Measurements from ENCODE around the gene TCF4. TPM values are rescaled to one million over a fixed set of nuclear protein-coding genes. Genes with fewer than 3 reads are reported as not detected.

TCF4 gene
- total RNA-seq, 1 donor from 2014 or later, result 115 TPM

DNA sequence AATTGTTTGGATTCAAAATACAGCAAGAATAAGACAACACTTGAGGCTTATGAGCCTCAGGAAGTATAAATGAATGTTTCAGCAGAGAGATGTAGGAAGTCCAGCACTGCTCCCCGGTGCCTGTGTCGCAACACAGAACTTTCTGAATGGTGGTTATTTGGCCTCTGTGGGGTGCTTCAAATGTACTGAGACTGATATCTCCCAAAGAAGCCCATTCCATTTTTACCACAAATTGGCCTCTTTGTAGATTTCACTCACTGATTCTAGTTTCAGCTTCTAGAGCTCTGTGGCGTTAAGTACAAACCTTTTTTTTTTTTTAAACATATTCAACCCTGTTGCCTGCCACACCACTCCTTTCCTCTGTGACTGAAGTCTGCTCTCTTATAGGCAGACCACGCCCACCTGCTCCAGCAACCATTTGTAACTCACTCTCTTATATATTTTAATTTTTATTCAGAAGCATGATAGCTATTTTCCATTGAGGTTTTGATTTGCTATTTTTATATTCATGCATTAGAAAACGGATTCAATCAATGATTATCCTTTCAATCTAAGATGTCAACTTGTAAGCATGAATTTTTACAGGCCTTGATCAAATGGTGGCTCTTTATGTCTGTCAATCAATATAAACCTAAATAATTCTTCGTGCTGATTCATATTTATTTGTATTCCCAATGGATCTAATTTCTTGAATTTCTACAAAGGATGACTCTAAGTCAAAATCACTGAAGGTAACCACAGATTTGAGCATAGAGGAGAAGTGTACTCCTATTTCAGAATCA, 351.7 kb downstream of the TCF4 start:
- Histone ChIP-seq H3K4me3 (ENCODE audit: insufficient read depth, low read depth, low read length) (no peak overlapping the region), H3K36me3 (ENCODE audit: insufficient read depth, low read length) (peaks cover 19% of the 10 kb centered on the region), H3K79me2 (ENCODE audit: insufficient read depth, low read length) (no peaks in the 10 kb centered on the region), H3K4me2 (ENCODE audit: low read length) (no peak overlapping the region), H3K4me1 (ENCODE audit: insufficient read depth, low read length) (peaks cover 8% of the 10 kb centered on the region), H3K27me3 (ENCODE audit: insufficient read depth, low read length) (no peaks in the 10 kb centered on the region), H3K9me3 (ENCODE audit: insufficient read depth, low read depth, low read length) (no peaks in the 10 kb centered on the region), H4K20me1 (ENCODE audit: insufficient read depth, low read length) (no peaks in the 10 kb centered on the region), H3K9ac (ENCODE audit: low read length) (no peak overlapping the region), H3K27ac (ENCODE audit: low read depth, low read length) (no peak overlapping the region), H2AFZ (ENCODE audit: low read depth, low read length) (no peak overlapping the region)
- TF ChIP-seq, protein P1, sequence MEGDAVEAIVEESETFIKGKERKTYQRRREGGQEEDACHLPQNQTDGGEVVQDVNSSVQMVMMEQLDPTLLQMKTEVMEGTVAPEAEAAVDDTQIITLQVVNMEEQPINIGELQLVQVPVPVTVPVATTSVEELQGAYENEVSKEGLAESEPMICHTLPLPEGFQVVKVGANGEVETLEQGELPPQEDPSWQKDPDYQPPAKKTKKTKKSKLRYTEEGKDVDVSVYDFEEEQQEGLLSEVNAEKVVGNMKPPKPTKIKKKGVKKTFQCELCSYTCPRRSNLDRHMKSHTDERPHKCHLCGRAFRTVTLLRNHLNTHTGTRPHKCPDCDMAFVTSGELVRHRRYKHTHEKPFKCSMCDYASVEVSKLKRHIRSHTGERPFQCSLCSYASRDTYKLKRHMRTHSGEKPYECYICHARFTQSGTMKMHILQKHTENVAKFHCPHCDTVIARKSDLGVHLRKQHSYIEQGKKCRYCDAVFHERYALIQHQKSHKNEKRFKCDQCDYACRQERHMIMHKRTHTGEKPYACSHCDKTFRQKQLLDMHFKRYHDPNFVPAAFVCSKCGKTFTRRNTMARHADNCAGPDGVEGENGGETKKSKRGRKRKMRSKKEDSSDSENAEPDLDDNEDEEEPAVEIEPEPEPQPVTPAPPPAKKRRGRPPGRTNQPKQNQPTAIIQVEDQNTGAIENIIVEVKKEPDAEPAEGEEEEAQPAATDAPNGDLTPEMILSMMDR (IDR thresholded peaks at IDR 0.05; ENCODE audit: insufficient read depth, low read depth, low read length), result no peak
- TF ChIP-seq EZH2 (IDR thresholded peaks at IDR 0.05; ENCODE audit: insufficient read depth, low read length), result no peak
- peak; percentile 55 for DNase-seq (ENCODE audit: low read depth)
- Mint-ChIP-seq H3K4me1 (ENCODE audit: low read depth, unreplicated experiment) (peaks cover 4% of the 10 kb centered on the region), H3K27me3 (ENCODE audit: low read depth, unreplicated experiment) (no peaks in the 10 kb centered on the region), H3K36me3 (ENCODE audit: low read depth, unreplicated experiment) (peaks cover 3% of the 10 kb centered on the region), H3K9me3 (ENCODE audit: unreplicated experiment) (no peaks in the 10 kb centered on the region), H3K27ac (ENCODE audit: unreplicated experiment) (peak overlapping the region; percentile 44), H3K4me3 (ENCODE audit: unreplicated experiment) (no peak overlapping the region)
- no peak for FAIRE-seq

DNA sequence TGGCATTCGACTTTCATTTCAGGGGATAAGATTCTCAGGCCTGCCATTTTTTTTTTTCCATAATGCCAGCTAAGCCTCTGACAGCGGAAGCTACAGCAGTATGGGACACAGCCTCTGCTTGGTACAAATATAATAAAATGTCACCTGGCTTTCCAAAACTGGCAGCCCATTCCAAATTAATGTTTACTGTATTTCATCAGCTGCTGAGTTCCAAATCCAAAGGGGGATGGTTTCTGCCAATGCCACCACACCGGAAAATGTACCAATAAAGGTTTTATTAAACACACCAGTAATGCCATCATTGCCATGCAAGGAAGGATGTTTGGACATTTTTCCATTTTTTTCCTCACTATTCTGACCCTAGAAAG, 352.9 kb downstream of the TCF4 start:
- no peaks in the 10 kb centered on the region for H4K20me1 ChIP-seq (ENCODE audit: insufficient read depth, low read length)
- Mint-ChIP-seq H3K36me3 (ENCODE audit: low read depth, unreplicated experiment) (peaks cover 5% of the 10 kb centered on the region), H3K4me1 (ENCODE audit: low read depth, unreplicated experiment) (peaks cover 4% of the 10 kb centered on the region), H3K27ac (ENCODE audit: unreplicated experiment) (no peak overlapping the region), H3K27me3 (ENCODE audit: low read depth, unreplicated experiment) (no peaks in the 10 kb centered on the region), H3K4me3 (ENCODE audit: unreplicated experiment) (no peak overlapping the region), H3K9me3 (ENCODE audit: unreplicated experiment) (no peaks in the 10 kb centered on the region)
- no peaks in the 10 kb centered on the region for H3K9me3 ChIP-seq (ENCODE audit: insufficient read depth, low read depth, low read length)
- H3K27ac ChIP-seq (ENCODE audit: low read depth, low read length), result no peak overlapping the region
- H3K4me1 ChIP-seq (ENCODE audit: insufficient read depth, low read length), result peaks cover 8% of the 10 kb centered on the region
- no peak overlapping the region for H3K4me3 ChIP-seq (ENCODE audit: insufficient read depth, low read depth, low read length)
- no peaks in the 10 kb centered on the region for H3K79me2 ChIP-seq (ENCODE audit: insufficient read depth, low read length)
- H3K36me3 ChIP-seq (ENCODE audit: insufficient read depth, low read length), result peaks cover 22% of the 10 kb centered on the region
- H3K27me3 ChIP-seq (ENCODE audit: insufficient read depth, low read length), result no peaks in the 10 kb centered on the region
- TF ChIP-seq, protein P1 (IDR thresholded peaks at IDR 0.05; ENCODE audit: insufficient read depth, low read depth, low read length), result no peak
- TF ChIP-seq EZH2 (IDR thresholded peaks at IDR 0.05; ENCODE audit: insufficient read depth, low read length), result no peak
- DNase-seq (ENCODE audit: low read depth) (no peak), FAIRE-seq (no peak)
- H2AFZ ChIP-seq (ENCODE audit: low read depth, low read length), result no peak overlapping the region
- H3K9ac ChIP-seq (ENCODE audit: low read length), result peak overlapping the region; percentile 7
- H3K4me2 ChIP-seq (ENCODE audit: low read length), result peak overlapping the region; percentile 70
